SK-N-MC (cell line): ENCODE measurements around the gene SEL1L3.
"Not testable (repeated sequence)": the region's sequence is repeated elsewhere in the genome, so short reads cannot be mapped to it uniquely, and the experiment has no call there.

Source experiments
- DNase-seq: peaks from one replicate; pipeline ENCODE4 v3.0.0-alpha.2; 2011; ENCODE audit warnings: low read depth, low spot score
- H3K27ac ChIP-seq: fragments of 200-600 bp; sonication (generic); 2 replicates; pipeline ENCODE4 v1.5.1; 2016; ENCODE audit warnings: mixed run types
- H3K36me3 ChIP-seq: fragments of 200-600 bp; sonication (generic); 2 replicates; pipeline ENCODE4 v1.6.1; 2017; ENCODE audit warnings: antibody characterized with exemption, low read length, mixed read lengths; ENCODE audit not compliant: insufficient read depth
- H3K4me3 ChIP-seq: fragments of 200-600 bp; sonication (generic); 2 replicates; pipeline ENCODE4 v1.5.1; 2016
- H3K9ac ChIP-seq: fragments of 200-600 bp; sonication (generic); 2 replicates; pipeline ENCODE4 v1.8.0; 2017; ENCODE audit warnings: mixed run types, mixed read lengths; ENCODE audit not compliant: insufficient read length
- H3K9me3 ChIP-seq: fragments of 200-600 bp; sonication (generic); 2 replicates; pipeline ENCODE4 v1.6.1; 2017; ENCODE audit warnings: low read depth, mild to moderate bottlenecking, antibody characterized with exemption, low read length, moderate library complexity, mixed read lengths
- EZH2 ChIP-seq: fragments of 200-600 bp; sonication (generic); IDR thresholded peaks from one replicate; pipeline ENCODE4 v1.6.1; 2017; ENCODE audit warnings: antibody characterized with exemption
- FOXP2 ChIP-seq: optimal IDR thresholded peaks from 2 replicates; pipeline ENCODE3; 2011; ENCODE audit warnings: mild to moderate bottlenecking, moderate library complexity; ENCODE audit not compliant: insufficient read depth; ENCODE audit errors: extremely low read length, control extremely low read depth
- POLR2AphosphoS5 ChIP-seq: IDR thresholded peaks from 2 replicates; pipeline ENCODE4 v1.6.1; 2012; ENCODE audit warnings: mild to moderate bottlenecking, low read depth, low read length, borderline replicate concordance

The SEL1L3 gene

GRCh38 chr4:25862411-25863346 is at the start of gene SEL1L3:
SEL1L3 (minus strand) TSS chr4:25862988; CDS start chr4:25862836, 152 bp downstream.
- H3K9ac ChIP-seq, result peak within 1 kb of the TSS; percentile 74
- no peak for TF ChIP-seq FOXP2
- no peak for DNase-seq
- no peaks in the 10 kb centered on the region for H3K9me3 ChIP-seq
- H3K36me3 ChIP-seq, result no peaks in the 10 kb centered on the region
- no peak within 1 kb of the TSS for H3K27ac ChIP-seq
- peak within 1 kb of the TSS; percentile 84 for H3K4me3 ChIP-seq

GRCh38 chr4:25911356-25911755 is 48.6 kb upstream of the SEL1L3 start:
- Histone ChIP-seq H3K36me3 (no peaks in the 10 kb centered on the region), H3K9me3 (no peaks in the 10 kb centered on the region), H3K4me3 (no peak overlapping the region), H3K9ac (no peak overlapping the region), H3K27ac (no peak overlapping the region)
- no peak for DNase-seq
- TF ChIP-seq POLR2AphosphoS5, result no peak
- TF ChIP-seq EZH2, result no peak
- TF ChIP-seq FOXP2, result no peak

- no peak for DNase-seq
- Histone ChIP-seq H3K9me3 (no peaks in the 10 kb centered on the region), H3K27ac (no peak overlapping the region), H3K36me3 (no peaks in the 10 kb centered on the region), H3K9ac (no peak overlapping the region), H3K4me3 (no peak overlapping the region)
- TF ChIP-seq FOXP2 (no peak), EZH2 (no peak), POLR2AphosphoS5 (no peak)
Measured at GRCh38 chr4:25908491-25908901, 45.7 kb upstream of the SEL1L3 start.

GRCh38 chr4:25906113-25906512 is 43.3 kb upstream of the SEL1L3 start:
- H3K9me3 ChIP-seq, H3K36me3 ChIP-seq, H3K27ac ChIP-seq, DNase-seq, H3K4me3 ChIP-seq, H3K9ac ChIP-seq: not testable (repeated sequence)

GRCh38 chr4:25905371-25905770 is 42.6 kb upstream of the SEL1L3 start:
- no peak for DNase-seq
- Histone ChIP-seq H3K9me3 (no peaks in the 10 kb centered on the region), H3K9ac (no peak overlapping the region), H3K36me3 (no peaks in the 10 kb centered on the region), H3K4me3 (no peak overlapping the region), H3K27ac (no peak overlapping the region)
- no peak for TF ChIP-seq POLR2AphosphoS5
- no peak for TF ChIP-seq EZH2
- TF ChIP-seq FOXP2, result no peak

- Histone ChIP-seq H3K9me3 (no peaks in the 10 kb centered on the region), H3K4me3 (no peak overlapping the region), H3K9ac (no peak overlapping the region), H3K27ac (no peak overlapping the region), H3K36me3 (no peaks in the 10 kb centered on the region)
- TF ChIP-seq EZH2 (no peak), FOXP2 (no peak), POLR2AphosphoS5 (no peak)
- no peak for DNase-seq
Measured at GRCh38 chr4:25904748-25905082, 41.9 kb upstream of the SEL1L3 start.

- Histone ChIP-seq H3K4me3 (no peak overlapping the region), H3K9me3 (no peaks in the 10 kb centered on the region), H3K9ac (no peak overlapping the region), H3K36me3 (no peaks in the 10 kb centered on the region), H3K27ac (no peak overlapping the region)
- TF ChIP-seq EZH2 (no peak), POLR2AphosphoS5 (no peak), FOXP2 (no peak)
- DNase-seq, result no peak
Measured at GRCh38 chr4:25903900-25904747, 41.3 kb upstream of the SEL1L3 start.

GRCh38 chr4:25901030-25901430 is 38.2 kb upstream of the SEL1L3 start:
- TF ChIP-seq FOXP2, result no peak
- no peak for TF ChIP-seq POLR2AphosphoS5
- no peak for TF ChIP-seq EZH2
- DNase-seq, result no peak
- Histone ChIP-seq H3K9me3 (no peaks in the 10 kb centered on the region), H3K9ac (no peak overlapping the region), H3K4me3 (no peak overlapping the region), H3K27ac (no peak overlapping the region), H3K36me3 (no peaks in the 10 kb centered on the region)

GRCh38 chr4:25900310-25900709 is 37.5 kb upstream of the SEL1L3 start:
- Histone ChIP-seq H3K27ac (no peak overlapping the region), H3K36me3 (no peaks in the 10 kb centered on the region), H3K9me3 (no peaks in the 10 kb centered on the region), H3K9ac (no peak overlapping the region), H3K4me3 (no peak overlapping the region)
- no peak for DNase-seq
- TF ChIP-seq POLR2AphosphoS5, result no peak
- no peak for TF ChIP-seq EZH2
- TF ChIP-seq FOXP2, result no peak
